Loucy (cell line): ENCODE results near the gene PHKB.

Source experiments
- H2AFZ ChIP-seq: fragments of 200-600 bp; sonication (generic); 2 replicates; pipeline ENCODE4 v1.6.0; 2016; ENCODE audit warnings: antibody characterized with exemption, mild to moderate bottlenecking, low read length, moderate library complexity
- H3F3A ChIP-seq: fragments of 200-600 bp; 2 replicates; pipeline ENCODE4 v1.6.0; 2016; ENCODE audit warnings: antibody characterized with exemption, low read depth, mild to moderate bottlenecking
- H3K27me3 ChIP-seq: fragments of 200-600 bp; sonication (generic); 2 replicates; pipeline ENCODE4 v1.6.1; 2014; ENCODE audit warnings: low read length, mild to moderate bottlenecking; ENCODE audit not compliant: insufficient read depth, poor library complexity, severe bottlenecking
- H3K36me3 ChIP-seq: fragments of 200-600 bp; sonication (generic); 2 replicates; pipeline ENCODE4 v1.6.1; 2016; ENCODE audit warnings: low read length; ENCODE audit not compliant: insufficient read depth
- H3K4me1 ChIP-seq: fragments of 200-600 bp; sonication (generic); 2 replicates; pipeline ENCODE4 v1.5.1; 2014; ENCODE audit warnings: low read length, mild to moderate bottlenecking; ENCODE audit not compliant: insufficient read depth, poor library complexity, severe bottlenecking
- H3K4me2 ChIP-seq: fragments of 200-600 bp; sonication (generic); 2 replicates; pipeline ENCODE4 v1.6.0; 2014; ENCODE audit warnings: antibody characterized with exemption, low read length, low read depth, mild to moderate bottlenecking; ENCODE audit not compliant: poor library complexity, severe bottlenecking
- H3K4me3 ChIP-seq: fragments of 200-600 bp; sonication (generic); 2 replicates; pipeline ENCODE4 v1.5.1; 2014; ENCODE audit warnings: low read length, mild to moderate bottlenecking, mixed read lengths; ENCODE audit not compliant: poor library complexity, severe bottlenecking
- H3K79me2 ChIP-seq: fragments of 200-600 bp; sonication (generic); 2 replicates; pipeline ENCODE4 v1.6.1; 2014; ENCODE audit warnings: low read length; ENCODE audit not compliant: insufficient read depth
- H3K9ac ChIP-seq: fragments of 200-600 bp; sonication (generic); 2 replicates; pipeline ENCODE4 v1.6.0; 2014; ENCODE audit warnings: mild to moderate bottlenecking, low read depth, low read length, moderate library complexity; ENCODE audit not compliant: poor library complexity, severe bottlenecking
- H3K9me2 ChIP-seq: fragments of 200-600 bp; sonication (generic); replicated peaks from 2 replicates; pipeline ENCODE4 v1.6.1; 2016; ENCODE audit warnings: low read depth, low read length, mixed read lengths
- H3K9me3 ChIP-seq: fragments of 200-600 bp; sonication (generic); 2 replicates; pipeline ENCODE4 v1.6.1; 2014; ENCODE audit warnings: mild to moderate bottlenecking, antibody characterized with exemption, low read length, low read depth; ENCODE audit not compliant: insufficient read depth
- H4K20me1 ChIP-seq: fragments of 200-600 bp; sonication (generic); 2 replicates; pipeline ENCODE4 v1.6.0; 2014; ENCODE audit warnings: antibody characterized with exemption, low read length, mild to moderate bottlenecking; ENCODE audit not compliant: insufficient read depth, poor library complexity, severe bottlenecking
- EZH2phosphoT487 ChIP-seq: fragments of 200-600 bp; IDR thresholded peaks from 2 replicates; pipeline ENCODE4 v1.6.1; 2018; ENCODE audit warnings: antibody characterized with exemption, mild to moderate bottlenecking, moderate library complexity, borderline replicate concordance
- TF ChIP-seq, protein P1 (sequence below): fragments of 200-600 bp; sonication (generic); conservative IDR thresholded peaks from 2 replicates; pipeline ENCODE4 v1.5.1; 2014; ENCODE audit warnings: mild to moderate bottlenecking, antibody characterized with exemption, low read length

The PHKB gene

GRCh38 chr16:47711809-47712208, 250.7 kb downstream of the PHKB start:
- no peak overlapping the region for H2AFZ ChIP-seq
- no peaks in the 10 kb centered on the region for H3K36me3 ChIP-seq
- TF ChIP-seq, protein P1, sequence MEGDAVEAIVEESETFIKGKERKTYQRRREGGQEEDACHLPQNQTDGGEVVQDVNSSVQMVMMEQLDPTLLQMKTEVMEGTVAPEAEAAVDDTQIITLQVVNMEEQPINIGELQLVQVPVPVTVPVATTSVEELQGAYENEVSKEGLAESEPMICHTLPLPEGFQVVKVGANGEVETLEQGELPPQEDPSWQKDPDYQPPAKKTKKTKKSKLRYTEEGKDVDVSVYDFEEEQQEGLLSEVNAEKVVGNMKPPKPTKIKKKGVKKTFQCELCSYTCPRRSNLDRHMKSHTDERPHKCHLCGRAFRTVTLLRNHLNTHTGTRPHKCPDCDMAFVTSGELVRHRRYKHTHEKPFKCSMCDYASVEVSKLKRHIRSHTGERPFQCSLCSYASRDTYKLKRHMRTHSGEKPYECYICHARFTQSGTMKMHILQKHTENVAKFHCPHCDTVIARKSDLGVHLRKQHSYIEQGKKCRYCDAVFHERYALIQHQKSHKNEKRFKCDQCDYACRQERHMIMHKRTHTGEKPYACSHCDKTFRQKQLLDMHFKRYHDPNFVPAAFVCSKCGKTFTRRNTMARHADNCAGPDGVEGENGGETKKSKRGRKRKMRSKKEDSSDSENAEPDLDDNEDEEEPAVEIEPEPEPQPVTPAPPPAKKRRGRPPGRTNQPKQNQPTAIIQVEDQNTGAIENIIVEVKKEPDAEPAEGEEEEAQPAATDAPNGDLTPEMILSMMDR = no peak
- no peak for TF ChIP-seq EZH2phosphoT487

GRCh38 chr16:47712276-47713224, 251.4 kb downstream of the PHKB start:
- H3K36me3 ChIP-seq = no peaks in the 10 kb centered on the region
- H4K20me1 ChIP-seq = no peaks in the 10 kb centered on the region
- H3K9me3 ChIP-seq = no peaks in the 10 kb centered on the region
- H3K4me2 ChIP-seq = no peak overlapping the region
- no peaks in the 10 kb centered on the region for H3K79me2 ChIP-seq
- no peak overlapping the region for H3K4me3 ChIP-seq
- no peak for TF ChIP-seq EZH2phosphoT487
- TF ChIP-seq, protein P1 = no peak
- H2AFZ ChIP-seq = no peak overlapping the region
- no peaks in the 10 kb centered on the region for H3K9me2 ChIP-seq
- no peaks in the 10 kb centered on the region for H3F3A ChIP-seq
- no peaks in the 10 kb centered on the region for H3K27me3 ChIP-seq
- H3K9ac ChIP-seq = no peak overlapping the region
- no peaks in the 10 kb centered on the region for H3K4me1 ChIP-seq

More at GRCh38 chr16:47711809-47712208, 250.7 kb downstream of the PHKB start:
- Histone ChIP-seq H3K4me1 (no peaks in the 10 kb centered on the region), H3K4me2 (no peak overlapping the region), H3K9ac (no peak overlapping the region), H4K20me1 (no peaks in the 10 kb centered on the region), H3K9me2 (no peaks in the 10 kb centered on the region), H3F3A (no peaks in the 10 kb centered on the region), H3K79me2 (no peaks in the 10 kb centered on the region), H3K9me3 (no peaks in the 10 kb centered on the region), H3K27me3 (no peaks in the 10 kb centered on the region), H3K4me3 (no peak overlapping the region)

GRCh38 chr16:47713225-47713595, 252.1 kb downstream of the PHKB start:
- no peaks in the 10 kb centered on the region for H3F3A ChIP-seq
- no peak overlapping the region for H3K4me2 ChIP-seq
- no peak overlapping the region for H3K9ac ChIP-seq
- no peak for TF ChIP-seq EZH2phosphoT487
- TF ChIP-seq, protein P1 = no peak
- no peaks in the 10 kb centered on the region for H4K20me1 ChIP-seq
- no peaks in the 10 kb centered on the region for H3K79me2 ChIP-seq
- no peak overlapping the region for H3K4me3 ChIP-seq
- no peaks in the 10 kb centered on the region for H3K36me3 ChIP-seq
- H3K4me1 ChIP-seq = no peaks in the 10 kb centered on the region
- no peak overlapping the region for H2AFZ ChIP-seq
- H3K27me3 ChIP-seq = no peaks in the 10 kb centered on the region
- H3K9me3 ChIP-seq = no peaks in the 10 kb centered on the region
- H3K9me2 ChIP-seq = no peaks in the 10 kb centered on the region
